NCI-H2196 treated with DMSO at 0.1 percent for 48 hours (cell line): ENCODE measurements around the gene IFNA7.
"Not testable (repeated sequence)": the region's sequence is repeated elsewhere in the genome, so short reads cannot be mapped to it uniquely, and the experiment has no call there.

Source experiments
- DNase-seq: peaks from one replicate; lab custom pipeline; 2025; ENCODE audit not compliant: unreplicated experiment; lab: John Stamatoyannopoulos, UW

The IFNA7 gene

GRCh38 chr9:21182810-21183736 lies 18.9 kb downstream of the IFNA7 start:
- DNase-seq = not testable (repeated sequence)

- no peak for DNase-seq
These were observed 27.3 kb downstream of the IFNA7 start for GRCh38 chr9:21174671-21175070.

DNA sequence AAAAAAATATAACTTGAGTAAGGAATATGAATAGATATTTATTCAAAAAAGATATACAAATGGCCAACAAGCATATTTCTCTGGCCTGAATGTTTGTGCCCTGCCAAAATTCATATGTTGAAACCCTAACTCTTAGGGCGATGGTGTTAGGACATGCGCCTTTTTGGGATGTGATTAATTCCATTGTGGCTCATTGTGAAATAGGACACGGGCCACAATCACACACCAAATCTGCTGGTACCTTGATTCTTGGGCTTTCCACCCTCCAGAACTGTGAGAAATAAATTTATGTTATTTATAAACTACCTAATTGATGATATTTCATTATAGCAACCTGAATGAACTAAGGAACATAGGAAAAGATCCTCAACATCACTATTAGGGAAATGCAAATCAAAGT lies 29.8 kb downstream of the IFNA7 start:
- DNase-seq = no peak

DNA sequence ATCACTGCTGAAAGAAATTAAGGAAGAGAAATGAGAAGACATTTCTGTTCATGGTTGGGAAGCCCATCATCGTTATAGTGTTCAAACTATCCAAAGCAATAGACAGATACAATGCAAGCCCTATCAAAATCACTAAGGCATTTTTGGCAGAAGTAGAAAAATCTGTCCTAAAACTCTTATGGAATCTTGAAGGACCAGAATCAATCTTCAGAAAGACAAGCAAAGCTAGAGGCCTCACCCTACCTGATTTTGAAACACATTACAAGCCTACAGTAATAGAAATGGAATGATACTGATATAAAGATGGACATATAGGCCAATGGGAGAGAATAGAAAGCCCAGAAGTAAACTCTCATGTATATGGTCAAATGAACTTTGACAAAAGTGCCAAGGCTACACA lies 30.7 kb downstream of the IFNA7 start:
- no peak for DNase-seq

DNA sequence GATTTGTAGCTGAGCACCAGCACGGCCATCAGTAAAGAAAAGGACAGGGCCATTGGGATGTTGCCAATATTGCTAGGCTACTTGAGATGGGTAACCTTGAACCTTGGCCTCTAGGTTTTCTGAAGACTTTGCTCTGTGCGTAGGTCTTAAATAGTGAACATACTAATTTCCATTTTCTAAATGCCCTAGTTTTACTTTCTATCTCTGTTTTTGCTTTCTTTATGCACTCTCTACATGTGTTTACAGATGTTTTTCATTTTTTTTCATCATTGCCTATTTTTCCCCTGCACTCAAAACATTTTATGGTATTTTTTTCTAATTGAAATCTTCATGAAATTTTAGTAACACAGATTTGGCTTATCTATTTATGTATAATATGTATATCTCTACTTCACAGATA lies 35.4 kb downstream of the IFNA7 start, which contains the start of gene IFNA21:
Gene IFNA21 (minus strand): TSS at position 101 of the 400 bp plus-strand sequence. CDS start 48 bp downstream, at position 53.
- DNase-seq = not testable (repeated sequence)

- no peak for DNase-seq
These were observed 36.5 kb downstream of the IFNA7 start for GRCh38 chr9:21165516-21165915.

- DNase-seq = no peak
These were observed 41.8 kb downstream of the IFNA7 start for GRCh38 chr9:21160178-21160577.

DNA sequence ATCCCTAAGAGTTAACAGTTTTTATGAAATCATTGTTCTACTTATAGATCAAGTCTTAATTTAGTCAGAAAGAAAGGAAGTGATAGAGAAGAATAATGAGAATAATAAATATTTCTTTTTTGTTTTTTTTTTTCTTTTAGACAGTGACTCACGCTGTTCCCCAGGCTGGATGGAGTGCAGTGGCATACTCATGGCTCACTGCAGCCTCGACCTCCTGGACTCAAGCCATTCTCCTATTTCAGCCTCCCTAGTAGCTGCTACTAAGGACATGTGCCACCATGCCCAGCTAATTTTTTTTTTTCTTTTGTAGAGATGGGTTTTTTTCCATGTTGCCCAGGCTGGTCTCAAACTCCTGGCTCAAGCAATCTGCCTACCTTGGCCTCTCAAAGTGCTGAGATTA lies 46.5 kb downstream of the IFNA7 start:
- no peak for DNase-seq

GRCh38 chr9:21154018-21154608 lies 47.9 kb downstream of the IFNA7 start:
- no peak for DNase-seq

- DNase-seq = no peak
These were observed 48.5 kb downstream of the IFNA7 start for GRCh38 chr9:21153336-21154017.
